ENCODE measurements around the gene WDTC1. TPM values are rescaled to one million over a fixed set of nuclear protein-coding genes. Genes with fewer than 3 reads are reported as not detected.

Gene WDTC1
- total RNA-seq, 1 experiment from 2014 or later, result 19.0 TPM

DNA sequence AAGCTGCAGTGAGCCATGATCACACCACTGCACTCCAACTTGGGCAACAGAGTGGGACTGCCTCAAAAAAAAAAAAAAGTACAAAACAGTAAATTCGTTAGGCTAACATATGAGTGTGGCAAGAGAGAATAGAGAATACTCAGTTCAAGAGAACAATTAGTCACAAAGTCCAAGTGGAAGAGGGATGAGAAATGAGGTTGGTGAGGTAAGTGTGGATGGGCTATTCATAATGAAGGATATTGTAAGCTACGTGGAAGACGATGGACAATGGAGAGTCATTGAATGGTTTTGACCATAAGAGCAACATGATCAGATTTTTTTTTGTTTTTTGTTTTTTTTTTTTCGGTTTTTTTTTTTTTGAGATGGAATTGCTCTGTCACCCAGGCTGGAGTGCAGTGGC lies 34.8 kb downstream of the WDTC1 start:
- H3K27me3 ChIP-seq (ENCODE audit: insufficient read depth, low read length), result no peaks in the 10 kb centered on the region
- no peaks in the 10 kb centered on the region for H3K9me3 Mint-ChIP-seq
- no peak overlapping the region for H2BK120ac ChIP-seq (ENCODE audit: low read depth, low read length, poor library complexity, severe bottlenecking)
- no peak overlapping the region for H3T11ph ChIP-seq (ENCODE audit: low read length)
- no peak overlapping the region for H4K5ac ChIP-seq (ENCODE audit: insufficient read length, low read depth, low read length)
- no peaks in the 10 kb centered on the region for H3K27me3 Mint-ChIP-seq (ENCODE audit: low read depth)
- H2AFZ ChIP-seq (ENCODE audit: low read length), result no peak overlapping the region
- H3K4me1 ChIP-seq (ENCODE audit: insufficient read depth, low read length), result no peaks in the 10 kb centered on the region
- no peak overlapping the region for H2BK20ac ChIP-seq (ENCODE audit: low read depth, low read length, poor library complexity, severe bottlenecking)
- TF ChIP-seq CTCF (conservative IDR thresholded peaks at IDR 0.05), result no peak
- no peaks in the 10 kb centered on the region for H3K23me2 ChIP-seq (ENCODE audit: insufficient read length, low read depth, low read length, poor library complexity, severe bottlenecking)
- no peak overlapping the region for H3K4ac ChIP-seq (ENCODE audit: low read depth, low read length)
- H2BK5ac ChIP-seq (ENCODE audit: insufficient read length, low read length), result no peak overlapping the region
- no peak overlapping the region for H3K23ac ChIP-seq (ENCODE audit: insufficient read length, low read depth, low read length)
- no peak for DNase-seq
- no peaks in the 10 kb centered on the region for H3K4me1 Mint-ChIP-seq
- H4K20me1 ChIP-seq (ENCODE audit: control insufficient read depth, insufficient read depth, insufficient read length), result no peaks in the 10 kb centered on the region
- H3K14ac ChIP-seq (ENCODE audit: insufficient read depth, low read length), result no peak overlapping the region
- H4K91ac ChIP-seq (ENCODE audit: insufficient read length, low read depth, low read length), result no peak overlapping the region
- no peak overlapping the region for H3K27ac ChIP-seq (ENCODE audit: insufficient read length, low read depth, low read length)
- no peak overlapping the region for H3K4me2 ChIP-seq (ENCODE audit: insufficient read depth, insufficient read length, low read length)
- no peak overlapping the region for H3K56ac ChIP-seq (ENCODE audit: insufficient read length, low read depth, low read length)
- no peak overlapping the region for H2AK5ac ChIP-seq (ENCODE audit: insufficient read length, low read length)
- no peak overlapping the region for H4K8ac ChIP-seq (replicated peaks; ENCODE audit: insufficient read length, low read depth, low read length)
- no peak overlapping the region for H3K18ac ChIP-seq (ENCODE audit: insufficient read length, low read depth, low read length)
- no peak overlapping the region for H3K4me3 Mint-ChIP-seq
- whole genome bisulfite sequencing (ENCODE audit: extremely low coverage, insufficient read length, low lambda C conversion rate), result no CpG with 5 or more reads among the region's 4 CpGs
- no peak overlapping the region for H3K9ac ChIP-seq (ENCODE audit: extremely low read depth, insufficient read length, low read length)
- H3K36me3 Mint-ChIP-seq (ENCODE audit: insufficient read depth in 1 of 3, low read depth in 3 of 3), result peaks cover 2 to 6% (median 4%) of the 10 kb centered on the region in 3 experiments; a peak in 4 of 7 replicates
- H2BK12ac ChIP-seq (ENCODE audit: insufficient read length, low read depth, low read length), result no peak overlapping the region
- no peak overlapping the region for H2BK15ac ChIP-seq (ENCODE audit: low read depth, low read length)
- H3K79me1 ChIP-seq (ENCODE audit: insufficient read depth, low read depth, low read length, poor library complexity, severe bottlenecking), result no peaks in the 10 kb centered on the region
- no peaks in the 10 kb centered on the region for H3K9me3 ChIP-seq (ENCODE audit: control insufficient read depth, low read depth, low read length)
- H3K27ac Mint-ChIP-seq, result no peak overlapping the region; a peak in 1 of 7 replicates
- H3K79me2 ChIP-seq (ENCODE audit: insufficient read depth, low read length), result no peaks in the 10 kb centered on the region
